NOMO-1 treated with dmso at 0.1 percent for 144 hours (cell line): ENCODE data around the gene ABCA7.

Experiments used
- DNase-seq: peaks from one replicate; lab custom pipeline; 2025; ENCODE audit not compliant: unreplicated experiment; lab: John Stamatoyannopoulos, UW

The ABCA7 gene

GRCh38 chr19:1070931-1071791, 31.3 kb downstream of the ABCA7 start:
- no peak for DNase-seq

DNA sequence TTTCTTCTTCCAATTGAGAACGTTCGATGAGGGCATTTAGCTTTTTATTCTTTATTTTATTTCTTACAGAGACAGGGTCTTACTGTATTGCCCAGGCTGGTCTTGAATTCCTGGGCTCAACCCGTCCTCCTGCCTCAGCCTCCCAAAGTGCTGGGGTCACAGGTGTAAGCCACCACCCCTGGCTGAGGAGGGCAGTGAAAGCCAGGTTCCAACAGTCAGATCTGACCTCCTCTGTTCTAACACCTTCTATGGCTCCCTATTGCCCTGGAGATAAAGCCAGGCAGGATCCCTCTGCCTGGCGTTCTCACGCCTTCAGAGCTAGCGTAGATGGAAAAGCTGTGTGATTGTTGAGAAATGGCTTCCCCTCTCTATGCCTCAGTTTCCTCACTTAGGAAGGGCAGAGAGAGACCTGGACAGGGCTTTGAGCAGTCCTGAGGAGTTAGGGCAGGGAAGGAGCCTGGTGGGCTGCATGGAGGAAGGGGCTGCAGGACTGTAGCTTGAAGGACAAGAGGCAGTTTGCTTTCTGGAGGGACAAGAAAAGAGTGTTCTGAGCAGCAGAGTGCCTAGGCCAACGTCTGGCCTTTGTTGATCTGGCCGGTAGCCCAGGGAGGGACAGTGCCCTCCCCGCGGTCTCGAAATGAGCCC, 32.6 kb downstream of the ABCA7 start:
- DNase-seq = no peak

GRCh38 chr19:1073063-1073955, 33.4 kb downstream of the ABCA7 start:
- DNase-seq = no peak

- no peak for DNase-seq
These were observed 34.1 kb downstream of the ABCA7 start for GRCh38 chr19:1073956-1074517.

- peak; percentile 83 for DNase-seq
These were observed 34.8 kb downstream of the ABCA7 start for GRCh38 chr19:1074544-1075283.

DNA sequence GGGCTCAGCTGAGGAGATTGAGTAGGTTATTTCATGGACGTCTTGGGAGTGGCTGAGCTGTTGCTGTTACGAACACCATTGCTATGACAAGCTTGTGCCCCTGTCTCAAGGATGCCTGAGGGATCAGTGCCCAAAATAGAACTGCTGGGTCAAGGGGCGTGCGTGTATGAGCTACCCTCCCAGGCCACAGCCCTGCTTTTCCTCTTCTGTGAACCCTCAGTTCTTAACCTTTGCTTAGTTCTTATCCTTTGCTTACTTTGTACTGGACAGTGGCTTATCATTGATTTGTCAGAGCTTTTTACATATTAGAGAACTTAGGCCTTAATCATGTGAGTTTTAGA, 36.1 kb downstream of the ABCA7 start:
- DNase-seq = no peak

- DNase-seq = peak; percentile 90
These were observed 37.0 kb downstream of the ABCA7 start for GRCh38 chr19:1076951-1077350.

GRCh38 chr19:1079566-1080111, 39.7 kb downstream of the ABCA7 start:
- no peak for DNase-seq

DNA sequence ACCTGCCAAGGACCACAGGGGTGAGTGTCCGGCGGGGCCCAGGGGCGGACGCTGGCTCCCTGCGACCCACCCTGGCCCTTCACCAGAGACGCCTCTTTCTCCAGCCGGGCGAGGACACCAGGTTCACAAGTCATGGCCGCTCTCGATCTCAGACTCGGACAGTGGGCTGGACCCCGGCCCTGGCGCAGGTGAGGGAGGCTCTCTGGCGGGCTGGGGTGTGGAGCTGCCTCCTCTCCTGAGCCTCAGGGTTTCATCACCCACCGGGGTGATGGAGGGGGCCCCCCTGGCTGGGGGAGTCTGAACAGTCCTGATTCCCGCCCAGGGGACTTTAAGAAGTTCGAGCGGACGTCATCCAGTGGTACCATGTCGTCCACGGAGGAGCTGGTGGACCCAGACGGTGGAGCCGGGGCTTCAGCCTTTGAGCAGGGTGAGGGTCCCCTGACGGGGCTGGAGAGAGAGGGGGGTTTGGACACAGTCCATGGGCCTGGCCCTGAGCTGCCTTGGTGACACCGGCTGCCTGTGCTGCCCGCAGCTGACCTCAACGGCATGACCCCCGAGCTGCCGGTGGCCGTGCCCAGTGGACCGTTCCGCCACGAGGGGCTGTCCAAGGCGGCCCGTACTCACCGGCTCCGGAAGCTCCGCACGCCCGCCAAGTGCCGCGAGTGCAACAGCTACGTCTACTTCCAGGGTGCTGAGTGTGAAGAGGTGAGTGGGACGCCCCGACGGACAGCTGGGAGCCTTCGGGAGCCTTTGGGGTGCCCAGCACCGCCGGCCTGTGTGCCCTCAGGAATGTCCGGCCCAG, 40.7 kb downstream of the ABCA7 start:
- no peak for DNase-seq

- DNase-seq = no peak
These were observed 41.6 kb downstream of the ABCA7 start for GRCh38 chr19:1081301-1082164.

GRCh38 chr19:1082165-1082927, 42.4 kb downstream of the ABCA7 start:
- DNase-seq = peak; percentile 36

DNA sequence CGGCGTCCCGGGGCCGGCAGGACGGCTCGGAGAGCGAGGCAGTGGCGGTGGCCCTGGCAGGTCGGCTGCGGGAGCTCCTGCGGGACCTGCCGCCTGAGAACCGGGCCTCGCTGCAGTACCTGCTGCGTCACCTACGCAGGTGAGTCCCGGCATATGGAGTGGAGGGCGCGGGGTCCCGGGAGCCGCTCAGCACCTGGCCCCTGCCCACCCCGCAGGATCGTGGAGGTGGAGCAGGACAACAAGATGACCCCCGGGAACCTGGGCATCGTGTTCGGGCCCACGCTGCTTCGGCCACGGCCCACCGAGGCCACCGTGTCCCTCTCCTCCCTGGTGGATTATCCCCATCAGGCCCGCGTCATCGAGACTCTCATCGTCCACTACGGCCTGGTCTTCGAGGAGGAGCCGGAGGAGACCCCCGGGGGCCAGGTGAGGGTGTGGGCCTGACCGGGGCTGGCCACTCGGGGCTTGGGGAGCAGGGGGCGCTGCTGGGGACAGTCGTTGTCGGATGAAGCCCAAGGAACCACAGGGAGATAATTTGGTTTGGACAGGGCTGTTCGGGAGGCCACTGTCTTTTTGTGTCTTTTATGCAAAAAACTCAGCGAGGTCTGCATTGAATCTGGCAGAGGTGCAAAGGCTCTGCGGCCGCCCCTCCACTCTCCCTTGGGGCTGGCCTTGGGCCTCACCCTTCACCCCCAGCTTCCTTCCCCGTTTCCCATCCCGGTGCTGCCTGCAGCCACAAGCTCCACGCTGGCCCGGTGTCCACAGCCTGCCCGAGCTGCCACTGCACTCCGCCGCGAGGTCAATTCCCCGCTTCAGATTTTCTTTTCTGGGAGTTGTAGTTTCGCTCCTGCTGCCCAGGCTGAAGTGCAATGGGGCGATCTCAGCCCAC, 43.3 kb downstream of the ABCA7 start:
- no peak for DNase-seq

- no peak for DNase-seq
These were observed 44.3 kb downstream of the ABCA7 start for GRCh38 chr19:1084024-1084868.

DNA sequence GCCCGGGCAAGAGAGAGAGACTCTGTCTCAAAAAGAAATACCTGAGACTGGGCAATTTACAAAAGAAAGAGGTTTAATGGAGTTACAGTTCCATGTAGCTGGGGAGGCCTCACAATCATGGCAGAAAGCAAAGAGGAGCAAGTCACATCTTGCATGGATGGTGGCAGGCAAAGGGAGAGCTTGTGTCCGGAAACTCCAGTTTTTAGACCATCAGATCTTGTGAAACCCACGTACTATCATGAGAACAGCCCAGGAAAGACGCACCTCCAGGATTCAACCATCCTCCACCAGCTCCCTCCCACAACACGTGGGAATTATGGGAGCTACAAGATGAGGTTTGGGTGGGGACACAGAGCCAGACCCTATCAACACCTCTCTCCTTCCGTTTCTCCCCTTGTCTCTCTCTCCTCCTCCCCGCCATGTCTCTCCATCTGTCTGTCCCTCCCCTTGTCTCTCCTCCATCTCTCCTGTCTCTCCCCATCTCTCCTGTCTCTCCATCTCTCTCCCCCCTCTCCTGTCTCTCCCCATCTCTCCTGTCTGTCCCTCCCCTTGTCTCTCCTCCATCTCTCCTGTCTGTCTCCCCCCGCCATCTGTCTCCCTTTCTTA, 45.2 kb downstream of the ABCA7 start:
- DNase-seq = no peak

- no peak for DNase-seq
These were observed 46.0 kb downstream of the ABCA7 start for GRCh38 chr19:1085676-1086442.
